ENCODE data around the gene NKD2.
"Not testable (repeated sequence)": the region's sequence is repeated elsewhere in the genome, so short reads cannot be mapped to it uniquely, and the experiment has no call there.

NKD2 gene

DNA sequence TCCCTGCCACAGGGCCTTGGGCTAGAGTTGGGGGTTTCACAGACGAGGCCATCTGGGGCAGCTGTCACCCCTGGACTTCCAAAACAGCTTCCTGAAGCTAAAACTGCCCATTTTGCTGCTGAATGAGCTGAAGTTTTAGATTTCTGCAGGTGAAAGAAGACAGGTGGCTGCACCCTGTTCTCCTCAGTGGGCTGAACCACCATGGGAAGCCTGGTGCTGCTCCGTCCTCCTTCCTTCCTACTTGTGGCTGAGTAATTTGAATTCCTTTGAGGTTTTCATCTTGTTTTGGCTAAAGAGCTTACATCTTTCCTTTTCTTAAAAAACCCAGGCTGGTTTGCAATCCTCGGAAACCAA is 5.3 kb downstream of the NKD2 start:
- DNase-seq (ENCODE audit: low spot score) = no peak

DNA sequence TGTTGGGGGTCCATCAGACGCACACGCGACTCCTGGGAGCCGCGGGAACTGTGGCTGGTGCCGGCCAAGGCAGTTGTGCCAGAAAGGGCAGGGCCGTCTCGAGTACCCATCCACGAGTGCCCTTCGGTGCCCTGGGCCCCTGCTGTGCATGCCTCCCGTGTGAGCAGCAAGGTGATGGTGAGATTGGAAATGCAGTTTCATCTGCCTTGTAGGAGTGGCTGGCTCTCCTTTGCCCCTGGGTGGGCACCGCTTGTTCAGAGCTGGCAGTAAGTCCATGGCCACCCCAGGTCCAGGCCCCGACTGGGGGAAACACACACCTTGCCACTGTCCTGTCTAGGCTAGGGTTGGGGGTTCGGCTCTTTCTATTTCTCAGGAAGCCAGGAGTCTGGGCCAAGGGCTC is 5.7 kb downstream of the NKD2 start:
- DNase-seq (ENCODE audit: low spot score) = no peak

DNA sequence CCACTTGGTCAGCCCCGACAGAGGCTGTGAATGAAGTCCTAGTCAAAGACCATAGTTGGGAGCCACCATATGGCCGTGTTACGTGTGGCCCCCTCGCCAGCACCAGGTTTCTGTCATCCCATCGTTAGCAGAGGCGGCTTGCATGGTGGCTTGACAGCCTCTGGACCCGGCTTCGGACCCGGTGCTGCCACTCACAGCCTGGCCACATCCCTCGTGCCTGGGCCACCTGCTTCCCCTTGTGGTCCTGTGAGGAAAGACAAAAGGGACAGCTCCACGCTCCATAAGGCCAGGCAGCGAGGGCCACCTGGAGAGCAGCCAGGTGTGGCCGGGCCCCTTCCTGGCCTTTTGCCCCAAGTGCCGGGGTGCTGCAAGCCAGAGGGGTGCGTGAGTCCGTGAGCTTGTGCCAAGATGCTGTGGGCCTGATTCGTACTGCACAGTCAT is 6.2 kb downstream of the NKD2 start:
- no peak for DNase-seq (ENCODE audit: low spot score)

DNA sequence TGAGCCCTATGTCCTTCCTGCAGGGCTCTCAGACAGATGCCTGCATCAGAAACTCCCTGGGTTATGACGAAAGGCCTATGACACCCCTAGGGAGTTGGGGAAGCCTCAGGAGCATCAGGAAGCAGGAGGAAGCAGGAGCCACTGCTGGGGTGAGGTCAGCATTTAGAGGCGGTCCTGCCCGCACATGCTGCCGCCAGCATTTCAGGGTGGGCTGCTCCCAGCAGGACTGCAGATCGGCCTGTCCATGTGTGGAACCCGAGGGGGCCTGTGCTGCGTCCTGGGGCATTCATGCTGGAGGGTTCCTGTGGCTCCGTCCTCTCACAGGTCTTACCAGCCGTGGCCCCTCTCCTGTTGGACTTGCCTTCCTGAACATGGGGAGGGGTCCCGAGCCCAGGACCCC is 6.9 kb downstream of the NKD2 start:
- no peak for DNase-seq (ENCODE audit: low spot score)

DNA sequence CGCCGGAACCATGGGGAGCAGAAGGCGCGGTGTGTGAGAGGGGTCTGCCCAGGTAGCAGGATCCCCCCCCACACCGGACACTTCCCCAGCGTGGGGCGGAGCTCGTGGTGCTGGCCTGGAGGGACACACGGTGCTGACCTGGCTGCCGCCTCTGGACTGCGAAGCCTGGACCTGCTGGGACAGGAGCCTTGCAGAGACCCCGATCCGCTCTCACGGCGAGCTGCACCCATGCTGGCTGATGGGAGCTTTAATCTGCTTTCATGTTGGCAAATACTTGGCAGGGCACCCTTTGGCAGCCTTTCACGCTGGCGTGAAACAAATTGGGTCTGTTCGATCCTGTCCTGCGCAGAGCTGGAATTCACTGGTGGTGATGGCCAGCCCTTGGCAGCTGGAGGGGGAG is 7.4 kb downstream of the NKD2 start:
- peak; percentile 51 for DNase-seq (ENCODE audit: low spot score)

DNA sequence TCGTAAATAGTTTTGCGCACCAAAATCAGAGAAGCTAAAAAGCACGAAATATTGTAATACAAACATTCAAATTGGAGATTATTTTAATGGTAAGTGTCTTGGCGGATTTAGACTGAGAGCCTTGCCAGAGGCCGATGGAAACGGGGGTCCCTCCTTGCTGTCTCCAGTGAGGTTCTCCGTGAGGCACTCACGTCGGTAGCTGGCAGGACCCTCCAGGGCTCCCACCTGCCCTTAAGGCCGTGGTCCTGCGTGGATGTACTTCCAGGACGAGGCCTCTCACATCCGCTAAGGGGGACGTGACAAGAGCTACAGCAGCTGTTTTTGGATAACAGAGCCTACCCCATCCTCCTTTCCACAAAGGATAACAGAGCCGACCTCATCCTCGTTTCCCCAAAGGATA is 7.9 kb downstream of the NKD2 start:
- no peak for DNase-seq (ENCODE audit: low spot score)

DNA sequence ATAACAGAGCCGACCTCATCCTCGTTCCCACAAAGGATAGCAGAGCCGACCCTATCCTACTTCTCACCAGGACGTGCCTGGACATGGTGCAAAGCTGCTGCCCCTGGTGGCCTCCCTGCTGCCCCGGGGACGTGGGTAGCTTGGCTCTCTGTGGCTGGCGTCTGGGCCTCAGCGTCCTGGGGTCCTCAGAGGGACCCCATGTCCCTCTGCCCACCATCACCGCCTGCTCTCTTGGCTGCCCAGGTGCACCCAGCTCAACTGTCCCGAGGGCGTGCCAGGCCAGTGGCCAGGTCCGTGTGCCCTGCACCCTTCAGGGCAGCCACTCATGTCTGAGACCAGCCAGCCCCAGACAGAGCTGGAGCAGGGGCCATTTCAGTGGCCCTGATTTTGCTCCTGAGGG is 8.5 kb downstream of the NKD2 start:
- no peak for DNase-seq (ENCODE audit: low spot score)

DNA sequence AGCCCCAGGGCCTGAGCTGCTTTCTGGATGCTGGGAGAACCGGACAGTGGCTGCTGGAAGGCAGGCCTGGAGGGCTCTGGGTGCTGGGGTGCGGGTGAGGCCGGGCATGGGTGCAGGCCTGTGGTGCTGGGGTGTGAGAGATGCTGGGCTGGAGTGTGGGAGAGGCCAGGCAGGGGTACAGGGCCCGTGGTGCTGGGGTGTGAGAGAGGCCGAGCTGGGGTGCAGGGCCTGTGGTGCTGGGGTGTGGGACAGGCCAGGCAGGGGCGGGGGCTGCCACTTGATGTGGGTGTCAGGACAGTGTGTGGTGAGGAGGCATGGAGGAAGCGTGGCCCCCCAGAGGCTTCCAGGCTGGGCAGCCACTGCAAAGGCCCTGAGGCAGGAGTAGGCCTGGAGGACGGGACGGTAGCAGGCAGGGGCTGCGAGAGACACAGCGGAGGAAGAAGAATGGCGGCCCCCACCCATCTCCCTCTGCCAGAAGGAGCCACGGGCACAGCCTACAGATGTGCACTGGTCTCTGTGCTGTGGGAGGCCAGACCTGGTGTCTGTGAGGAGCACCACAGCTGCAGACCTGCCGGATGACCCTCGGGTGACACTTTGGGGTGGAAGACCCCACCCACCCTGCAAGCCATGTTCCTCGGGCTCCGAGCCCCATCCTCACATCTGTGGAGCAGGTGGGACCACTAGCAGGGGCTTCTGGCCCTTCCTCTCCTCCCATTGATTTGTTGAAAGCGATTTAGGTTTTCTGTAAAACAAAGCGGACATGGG is 9.3 kb downstream of the NKD2 start:
- DNase-seq (ENCODE audit: low spot score) = no peak

DNA sequence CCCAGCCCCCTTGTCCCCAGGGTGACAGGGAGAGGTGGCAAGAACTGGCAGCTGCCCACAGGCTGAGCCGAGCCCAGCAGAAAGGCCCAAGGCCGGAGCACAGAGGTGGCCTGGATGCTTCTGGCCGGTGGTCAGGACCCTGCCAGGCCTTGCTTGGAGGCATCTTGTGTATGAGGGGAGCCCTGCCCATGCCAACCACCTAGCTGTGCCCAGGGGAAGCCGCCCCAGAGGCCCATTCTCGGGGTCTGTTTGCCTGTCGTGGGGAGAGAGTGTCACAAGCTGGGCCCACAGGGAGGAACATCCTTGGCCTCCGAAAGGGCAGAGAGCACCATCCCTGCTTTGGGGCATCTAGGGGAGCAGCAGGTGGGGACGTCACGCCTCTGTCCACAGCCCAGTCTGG is 10.0 kb downstream of the NKD2 start:
- no peak for DNase-seq (ENCODE audit: low spot score)

DNA sequence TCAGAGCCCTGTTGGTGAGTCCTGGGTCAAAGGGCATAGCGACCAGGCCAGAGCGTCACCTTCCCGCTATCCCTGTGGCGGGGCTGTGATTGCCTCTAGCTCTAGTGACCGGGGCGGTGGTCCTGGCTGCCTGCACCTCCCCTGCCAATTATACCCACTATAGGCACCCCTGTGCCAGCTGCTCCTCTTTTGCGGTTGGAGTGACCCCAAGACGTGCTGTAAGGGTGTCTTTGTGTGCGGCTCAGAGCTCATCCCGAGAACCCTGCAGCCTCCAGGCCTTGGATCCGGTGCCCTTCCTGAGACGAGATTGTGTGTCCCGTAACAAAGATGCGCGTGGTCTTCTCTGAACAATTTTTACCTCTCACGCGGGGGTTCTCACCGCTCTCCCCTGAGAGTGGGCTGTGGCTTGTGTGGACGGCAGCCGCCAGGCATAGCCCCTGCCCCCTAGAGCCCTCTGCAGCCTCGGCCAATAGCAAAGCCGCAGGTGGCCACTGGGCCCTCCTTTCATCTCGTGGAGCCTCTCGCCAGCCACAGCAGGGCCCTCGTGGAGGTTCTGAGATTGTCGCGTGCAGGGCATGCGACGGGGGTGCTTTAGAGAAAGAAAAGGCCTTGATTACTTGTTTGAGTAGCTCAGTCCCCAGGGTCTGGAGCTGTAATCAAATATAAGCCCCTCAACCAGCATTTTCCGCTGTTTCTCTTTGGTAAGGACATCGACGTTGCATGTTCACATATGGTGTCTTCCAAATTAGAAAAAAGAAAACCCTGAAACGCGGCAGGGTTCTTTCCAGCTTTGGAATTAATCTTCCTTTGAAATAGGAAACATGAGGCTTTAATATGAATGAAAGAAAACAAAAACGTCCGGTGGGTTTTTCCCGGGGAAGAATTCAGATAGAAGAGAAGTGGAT is 10.7 kb downstream of the NKD2 start:
- DNase-seq (ENCODE audit: low spot score) = no peak

DNA sequence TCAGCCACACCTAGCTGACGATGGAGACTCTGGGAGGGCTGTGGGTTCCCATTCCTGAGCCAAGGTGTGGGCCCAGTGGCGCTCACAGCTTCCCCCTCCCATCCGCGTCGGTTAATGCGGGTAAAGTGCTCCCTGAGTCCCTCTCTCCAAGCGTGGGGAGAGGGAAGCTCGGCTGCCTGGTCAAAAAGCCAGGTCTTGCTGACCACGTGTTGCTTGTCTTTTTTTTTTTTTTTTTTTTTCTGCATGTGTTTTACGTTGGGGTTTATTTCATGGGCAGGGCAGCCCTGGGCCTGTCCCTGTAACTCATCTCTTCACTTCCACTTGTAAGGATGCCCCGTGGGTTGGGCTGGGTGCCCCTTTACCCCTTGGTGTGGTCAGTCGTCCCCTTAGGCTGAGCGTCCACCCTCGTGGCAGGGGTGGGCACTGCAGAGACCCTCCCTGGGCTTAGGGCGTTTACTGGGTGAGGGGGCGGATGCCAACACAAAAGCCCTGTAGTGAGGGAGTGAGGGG is 11.9 kb downstream of the NKD2 start:
- no peak for DNase-seq (ENCODE audit: low spot score)

DNA sequence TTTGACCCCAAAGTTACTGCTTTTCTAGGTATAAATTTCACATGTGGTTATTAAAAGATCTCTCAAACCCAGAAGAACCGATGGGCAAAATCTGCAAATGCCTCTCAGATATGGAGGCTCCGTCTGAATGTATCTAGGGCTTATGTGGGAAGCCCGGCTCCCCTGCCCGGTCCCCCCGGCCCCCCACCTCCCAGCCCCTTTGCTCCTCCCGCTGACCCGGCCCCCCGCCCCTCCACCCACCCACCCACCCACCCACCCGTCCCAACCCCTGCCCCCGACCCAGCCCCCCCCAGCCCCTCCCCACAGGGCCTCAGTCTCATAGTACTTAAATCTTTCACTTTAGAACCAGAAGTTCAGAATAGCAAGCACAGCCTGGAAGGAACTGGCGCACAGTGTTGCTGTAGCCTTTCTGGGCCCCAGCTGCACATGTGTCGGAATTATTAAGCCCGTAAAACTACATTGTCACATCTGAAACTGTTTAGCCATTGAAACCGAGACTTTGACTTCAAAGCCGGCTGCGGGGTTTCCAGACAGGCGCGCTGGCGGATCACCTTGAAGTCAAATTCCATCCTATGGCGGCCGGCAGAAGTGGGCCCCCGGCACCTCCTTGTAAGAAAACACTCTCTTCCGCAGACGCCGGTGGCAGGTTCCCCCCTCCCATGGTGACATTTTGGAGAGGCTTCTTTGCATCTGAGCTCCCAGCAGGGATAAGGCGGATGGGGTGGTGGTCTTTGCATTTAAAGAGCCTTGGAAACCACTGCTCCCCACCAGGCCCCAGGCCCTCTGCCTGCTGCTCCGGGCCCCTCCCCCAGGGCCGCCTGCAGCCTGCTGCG is 12.8 kb downstream of the NKD2 start:
- DNase-seq (ENCODE audit: low spot score) = no peak

DNA sequence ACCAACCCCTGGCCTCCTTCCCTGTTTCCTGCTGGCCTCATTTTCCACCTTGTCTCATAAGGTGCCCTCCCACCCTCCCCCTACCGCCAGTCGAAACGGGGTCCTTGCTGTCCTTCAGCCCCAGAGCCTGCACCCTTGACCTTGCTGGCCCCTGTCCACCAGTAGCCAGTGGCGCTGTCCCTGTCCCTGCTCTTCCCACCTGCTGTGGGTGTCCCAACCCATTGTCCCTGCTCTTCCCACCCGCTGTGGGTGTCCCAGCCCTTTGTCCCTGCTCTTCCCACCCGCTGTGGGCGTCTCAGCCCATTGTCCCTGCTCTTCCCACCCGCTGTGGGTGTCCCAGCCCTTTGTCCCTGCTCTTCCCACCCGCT is 13.4 kb downstream of the NKD2 start:
- DNase-seq (ENCODE audit: low spot score) = not testable (repeated sequence)

DNA sequence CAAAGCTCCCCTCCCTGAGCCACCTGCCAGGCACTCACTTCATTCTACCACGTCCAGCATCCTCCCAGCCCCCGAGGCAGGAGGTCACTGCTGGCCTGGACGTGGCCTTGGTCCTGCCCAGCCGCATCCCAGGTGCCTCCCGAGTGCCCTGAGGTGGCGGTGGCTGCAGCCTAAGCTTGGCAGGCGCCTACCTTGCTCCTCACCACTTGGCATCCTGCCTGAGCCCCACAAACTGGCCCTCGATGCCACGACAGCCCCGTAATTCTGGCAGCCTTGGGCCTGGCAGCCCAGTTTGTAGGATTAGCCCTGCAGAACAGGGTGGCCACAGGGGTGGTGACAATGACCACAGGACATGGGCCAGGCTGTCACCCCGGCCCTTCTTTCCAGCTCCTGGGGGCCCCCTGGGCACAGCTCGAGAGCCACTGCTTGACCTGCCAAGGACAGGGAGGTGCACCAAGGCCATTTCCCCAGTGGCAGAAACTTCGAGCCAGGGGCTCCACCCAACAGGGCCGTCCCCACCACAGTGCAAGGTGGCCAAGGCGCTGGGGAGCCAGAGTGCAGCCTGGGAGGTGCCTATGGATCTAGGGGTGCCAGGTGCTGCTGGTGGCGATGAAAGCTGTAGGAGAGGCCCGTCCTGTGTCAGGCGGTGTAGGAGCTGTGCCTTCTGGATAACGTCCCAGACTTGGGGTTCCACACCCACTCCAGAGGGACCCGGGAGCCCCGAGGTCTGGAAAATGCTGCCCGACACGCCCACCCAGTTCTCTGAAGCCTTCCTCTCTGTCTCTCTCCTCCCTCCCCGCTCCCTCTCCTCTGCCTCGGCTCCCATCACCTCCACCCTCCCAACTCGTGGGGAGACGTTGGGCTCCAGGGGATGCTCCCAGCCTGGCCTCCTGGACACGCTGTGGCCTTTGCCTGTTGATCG is 18.4 kb downstream of the NKD2 start:
- DNase-seq (ENCODE audit: low spot score) = no peak

DNA sequence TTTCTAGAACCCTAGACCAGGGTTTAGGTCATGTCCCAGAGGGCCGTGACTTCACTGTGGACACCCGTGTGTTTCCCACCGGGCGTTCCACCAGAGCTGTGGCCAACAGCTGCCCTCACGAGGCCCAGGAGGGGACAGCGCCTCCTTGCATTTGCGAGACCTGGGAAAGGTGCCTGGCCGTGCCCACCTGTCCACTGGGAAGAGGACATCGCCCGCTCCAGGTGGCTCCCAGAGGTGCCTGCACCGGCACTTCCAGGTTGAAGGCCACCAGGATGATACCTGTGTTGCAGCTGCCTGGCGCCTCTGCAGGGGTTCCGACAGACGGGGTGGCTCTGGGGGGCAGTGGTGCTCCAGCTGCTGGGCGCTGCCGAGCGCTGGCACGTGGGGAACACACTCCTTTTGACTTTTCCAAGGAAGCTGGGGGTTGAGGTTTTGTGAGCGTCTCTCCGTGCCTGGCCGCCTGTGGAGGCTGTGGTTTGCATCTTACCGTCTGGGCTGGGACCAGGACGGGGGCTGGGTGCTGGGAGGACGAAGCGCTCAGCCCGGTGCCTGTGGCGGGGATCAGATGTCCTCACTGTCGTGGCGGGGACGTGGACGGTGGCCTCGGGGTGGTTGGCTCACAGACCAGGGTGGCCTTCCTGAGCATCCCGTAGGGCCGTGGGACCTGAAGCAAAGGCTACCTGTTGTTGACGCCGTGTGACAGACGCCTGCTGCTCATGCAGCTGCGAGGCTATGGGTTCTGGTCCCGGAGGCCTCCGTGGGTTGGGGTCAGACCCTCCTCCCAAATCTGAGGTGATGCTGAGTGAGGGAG is 19.2 kb downstream of the NKD2 start:
- DNase-seq (ENCODE audit: low spot score) = no peak

DNA sequence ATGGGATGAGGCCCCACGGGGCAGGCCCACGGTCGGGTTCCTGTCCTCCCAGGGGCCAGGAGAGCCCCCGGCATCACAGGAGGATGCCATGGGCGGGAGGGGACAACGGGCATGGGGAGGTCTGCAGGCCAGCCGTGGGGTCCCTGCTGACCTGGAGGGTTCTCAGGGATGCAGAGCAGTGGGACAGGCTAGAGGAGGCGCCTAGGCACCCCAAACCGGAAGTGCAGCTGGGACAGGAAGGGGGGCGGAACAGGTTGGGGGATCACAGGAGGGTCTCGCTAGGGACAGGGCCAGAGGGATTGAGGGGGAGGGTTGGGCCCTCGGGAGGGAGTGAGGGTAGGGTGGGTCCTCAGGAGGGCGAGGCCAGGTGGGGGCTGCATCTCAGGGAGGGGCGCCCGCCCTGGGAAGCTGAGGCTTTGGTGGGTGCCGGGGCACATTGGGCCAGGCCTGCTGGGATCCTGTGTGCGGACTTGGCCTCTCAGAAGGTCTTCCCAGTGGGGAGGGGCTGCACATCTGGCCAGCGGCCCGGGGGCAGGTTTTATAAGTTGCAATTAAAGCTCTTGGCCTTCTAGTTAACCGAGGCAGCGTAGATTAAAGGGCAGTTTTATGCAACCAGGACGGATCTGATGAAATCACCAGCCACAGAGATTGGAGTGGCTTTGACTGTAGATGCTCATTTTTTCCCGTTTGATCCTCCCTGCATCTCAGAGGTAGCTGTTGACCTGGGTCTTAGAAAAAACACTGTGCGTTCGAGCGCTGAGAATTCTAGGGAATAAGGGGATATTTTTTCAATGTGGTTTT is 20.1 kb downstream of the NKD2 start:
- DNase-seq (ENCODE audit: low spot score) = no peak

DNA sequence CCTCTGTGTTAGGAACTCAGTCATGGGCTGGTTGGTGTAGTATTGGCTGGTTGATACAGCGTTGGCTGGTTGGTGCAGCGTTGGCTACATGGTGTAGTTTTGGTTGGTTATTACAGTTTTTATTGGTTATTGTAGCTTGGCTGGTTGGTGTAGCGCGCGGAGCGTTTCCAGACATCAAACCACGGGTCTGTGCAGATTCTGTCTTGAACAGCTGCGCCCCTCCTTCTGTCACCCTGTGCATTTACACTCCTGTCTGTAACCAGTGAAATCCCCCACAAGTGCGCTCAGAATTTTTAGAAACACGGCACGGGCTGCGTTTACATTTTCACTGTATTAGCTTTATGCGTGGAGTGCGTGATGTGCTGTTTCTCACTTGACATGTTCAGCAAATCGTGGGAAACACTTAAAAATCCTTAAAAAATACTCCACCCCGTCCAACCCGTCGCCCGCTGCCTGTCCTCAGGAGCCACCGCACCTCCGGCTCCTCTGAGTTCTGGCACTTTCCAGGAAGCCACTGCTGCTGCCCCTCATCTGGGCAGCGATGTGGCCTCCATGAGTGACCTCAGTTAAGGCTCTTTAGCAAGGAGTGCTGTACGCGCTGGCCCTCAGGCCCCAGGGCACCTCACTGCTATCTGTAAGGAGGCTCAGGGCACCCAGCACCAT is 20.8 kb downstream of the NKD2 start:
- no peak for DNase-seq (ENCODE audit: low spot score)

DNA sequence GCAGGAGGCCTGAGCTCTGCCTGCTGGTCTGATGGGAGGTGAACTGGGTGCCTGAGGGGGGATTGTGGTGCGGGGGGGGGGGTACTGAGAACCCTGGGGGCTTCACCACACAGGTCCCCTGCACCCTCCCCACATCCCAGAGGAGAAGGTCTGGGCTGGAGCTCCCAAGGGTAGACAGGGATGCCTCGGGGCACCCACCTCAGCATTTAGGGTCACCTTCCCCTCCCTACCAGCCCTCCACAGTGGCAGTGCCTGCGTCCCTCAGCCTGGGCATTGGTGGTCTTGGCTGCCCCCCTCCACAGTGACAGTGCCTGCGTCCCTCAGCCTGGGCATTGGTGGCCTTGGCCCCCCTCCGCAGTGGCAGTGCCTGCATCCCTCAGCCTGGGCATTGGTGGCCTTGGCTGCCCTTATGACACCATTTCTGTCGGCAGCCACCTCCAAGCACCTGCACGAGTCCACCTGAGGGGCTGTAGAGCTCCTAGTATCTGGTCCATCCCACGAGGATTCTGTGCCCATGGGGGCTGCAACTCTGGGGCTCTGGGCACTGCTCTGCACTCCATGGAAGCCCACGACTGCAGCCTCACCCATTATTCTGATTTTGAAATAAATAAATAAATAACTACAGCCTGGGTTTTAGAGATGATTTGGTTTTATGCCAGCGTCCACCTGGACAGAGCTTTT is 21.5 kb downstream of the NKD2 start:
- no peak for DNase-seq (ENCODE audit: low spot score)
